GM18909 (cell line): Measurements from ENCODE around the gene ASAP2.

ENCODE experiments used
- ATAC-seq: cut with Tn5 transposase; IDR thresholded peaks from one replicate; pipeline ENCODE4 v1.9.1; 2021; ENCODE audit warnings: mild to moderate bottlenecking; ENCODE audit not compliant: unreplicated experiment, poor library complexity

Gene ASAP2

GRCh38 chr2:9229470-9229820 is 22.8 kb downstream of the ASAP2 start:
- ATAC-seq, result no peak

GRCh38 chr2:9230051-9230802 is 23.6 kb downstream of the ASAP2 start:
- no peak for ATAC-seq

- ATAC-seq, result no peak
Observed at GRCh38 chr2:9230881-9231280, 24.3 kb downstream of the ASAP2 start.

GRCh38 chr2:9231291-9232165 is 24.9 kb downstream of the ASAP2 start:
- ATAC-seq, result no peak

- ATAC-seq, result no peak
Observed at GRCh38 chr2:9232166-9232479, 25.5 kb downstream of the ASAP2 start.

- ATAC-seq, result no peak
Observed at GRCh38 chr2:9232886-9233285, 26.3 kb downstream of the ASAP2 start.

- no peak for ATAC-seq
Observed at GRCh38 chr2:9234680-9235146, 28.1 kb downstream of the ASAP2 start.

GRCh38 chr2:9235147-9236044 is 28.8 kb downstream of the ASAP2 start:
- ATAC-seq, result no peak

- ATAC-seq, result no peak
Observed at GRCh38 chr2:9236045-9236344, 29.4 kb downstream of the ASAP2 start.

- no peak for ATAC-seq
Observed at GRCh38 chr2:9236867-9237266, 30.3 kb downstream of the ASAP2 start.

GRCh38 chr2:9237831-9238230 is 31.2 kb downstream of the ASAP2 start:
- no peak for ATAC-seq

- ATAC-seq, result no peak
Observed at GRCh38 chr2:9238591-9239326, 32.1 kb downstream of the ASAP2 start.

GRCh38 chr2:9239616-9240015 is 33.0 kb downstream of the ASAP2 start:
- no peak for ATAC-seq

GRCh38 chr2:9240745-9241144 is 34.1 kb downstream of the ASAP2 start:
- ATAC-seq, result no peak

- no peak for ATAC-seq
Observed at GRCh38 chr2:9241233-9241632, 34.6 kb downstream of the ASAP2 start.

- no peak for ATAC-seq
Observed at GRCh38 chr2:9243357-9243756, 36.7 kb downstream of the ASAP2 start.

- ATAC-seq, result no peak
Observed at GRCh38 chr2:9244985-9245544, 38.5 kb downstream of the ASAP2 start.

GRCh38 chr2:9247177-9247576 is 40.6 kb downstream of the ASAP2 start:
- no peak for ATAC-seq

- ATAC-seq, result no peak
Observed at GRCh38 chr2:9247786-9248185, 41.2 kb downstream of the ASAP2 start.

- no peak for ATAC-seq
Observed at GRCh38 chr2:9248363-9248762, 41.8 kb downstream of the ASAP2 start.
